ENCODE measurements around the gene DNAH17. TPM values are rescaled to one million over a fixed set of nuclear protein-coding genes. Genes with fewer than 3 reads are reported as not detected.

Gene DNAH17
- total and polyA plus RNA-seq, 2 of the 13 experiments (the other 11 are each of a cell fraction or from before 2014, with no cell fraction given): 0.86 to 1.6 TPM

- TF ChIP-seq ZNF607 (CRISPR knock-in tag; IDR thresholded peaks at IDR 0.05; ENCODE audit: borderline replicate concordance) (no peak), HNF4G (IDR thresholded peaks at IDR 0.05; ENCODE audit: borderline replicate concordance, low read depth, low read length) (no peak; the same call in 1 of the 2 replicates), HNF4G (CRISPR knock-in tag; IDR thresholded peaks at IDR 0.05; ENCODE audit: borderline replicate concordance, low read depth) (no peak), ZNF501 (CRISPR knock-in tag; IDR thresholded peaks at IDR 0.05) (peak; percentile 38), NONO (IDR thresholded peaks at IDR 0.05) (no peak), NONO (CRISPR knock-in tag; conservative IDR thresholded peaks at IDR 0.05) (no peak), DRAP1 (CRISPR knock-in tag; IDR thresholded peaks at IDR 0.05) (peak; percentile 34; the same call in 1 of the 2 replicates), HNRNPL (IDR thresholded peaks at IDR 0.05; ENCODE audit: low read depth, low read length) (no peak), ZNF589 (CRISPR knock-in tag; conservative IDR thresholded peaks at IDR 0.05) (peak; percentile 75), YY1 (IDR thresholded peaks at IDR 0.05; ENCODE audit: insufficient read depth, insufficient replicate concordance, low read depth, low read length) (no peak), ZNF331 (CRISPR knock-in tag; IDR thresholded peaks at IDR 0.05) (peak; percentile 10; the same call in 1 of the 2 replicates), MTF2 (CRISPR knock-in tag; IDR thresholded peaks at IDR 0.05; ENCODE audit: borderline replicate concordance) (no peak), U2AF1 (optimal IDR thresholded peaks at IDR 0.05; ENCODE audit: low read depth, low read length) (no peak), ZSCAN30 (CRISPR knock-in tag; IDR thresholded peaks at IDR 0.05) (no peak), BCLAF1 (IDR thresholded peaks at IDR 0.05) (no peak), ZNF563 (CRISPR knock-in tag; IDR thresholded peaks at IDR 0.05) (no peak), POLR2AphosphoS2 (IDR thresholded peaks at IDR 0.05; ENCODE audit: low read depth, low read length) (no peak), ZNF552 (CRISPR knock-in tag; IDR thresholded peaks at IDR 0.05; ENCODE audit: borderline replicate concordance) (no peak), ZNF230 (CRISPR knock-in tag; IDR thresholded peaks at IDR 0.05) (no peak), ZNF749 (CRISPR knock-in tag; IDR thresholded peaks at IDR 0.05; ENCODE audit: borderline replicate concordance) (no peak), HOXA3 (CRISPR knock-in tag; IDR thresholded peaks at IDR 0.05) (no peak), EHMT2 (IDR thresholded peaks at IDR 0.05; ENCODE audit: borderline replicate concordance, low read depth, low read length) (no peak), EP300 (IDR thresholded peaks at IDR 0.05; ENCODE audit: low read depth in 2 of 2, low read length in 2 of 2) (peak in 1 of 2 experiments; percentile 87; a peak in 2 of 4 replicates), EP300 (CRISPR knock-in tag; IDR thresholded peaks at IDR 0.05; ENCODE audit: borderline replicate concordance) (peak; percentile 65; the same call in 1 of the 2 replicates), CHD4 (IDR thresholded peaks at IDR 0.05; ENCODE audit: borderline replicate concordance, low read length) (no peak), ZNF776 (CRISPR knock-in tag; IDR thresholded peaks at IDR 0.05) (0 out of 2 replicates have a peak, but pooled peaks have one; percentile 47), ZNF296 (CRISPR knock-in tag; conservative IDR thresholded peaks at IDR 0.05) (no peak), ZNF562 (CRISPR knock-in tag; IDR thresholded peaks at IDR 0.05; ENCODE audit: borderline replicate concordance) (no peak), SIX1 (CRISPR knock-in tag; IDR thresholded peaks at IDR 0.05; ENCODE audit: borderline replicate concordance) (peak; percentile 38; the same call in 1 of the 2 replicates), HOXA5 (CRISPR knock-in tag; IDR thresholded peaks at IDR 0.05) (no peak), PHB2 (IDR thresholded peaks at IDR 0.05; ENCODE audit: partially characterized antibody) (no peak), ARNT (IDR thresholded peaks at IDR 0.05) (no peak)
Measured at GRCh38 chr17:78399693-78400144, 177.5 kb downstream of the DNAH17 start (continued).

All from HepG2 (cell line).